Loucy (cell line): Measurements from ENCODE around the gene HIKESHI.

Experiments used
- H2AFZ ChIP-seq: fragments of 200-600 bp; sonication (generic); 2 replicates; pipeline ENCODE4 v1.6.0; 2016; ENCODE audit warnings: antibody characterized with exemption, mild to moderate bottlenecking, low read length, moderate library complexity
- H3F3A ChIP-seq: fragments of 200-600 bp; 2 replicates; pipeline ENCODE4 v1.6.0; 2016; ENCODE audit warnings: antibody characterized with exemption, low read depth, mild to moderate bottlenecking
- H3K27me3 ChIP-seq: fragments of 200-600 bp; sonication (generic); 2 replicates; pipeline ENCODE4 v1.6.1; 2014; ENCODE audit warnings: low read length, mild to moderate bottlenecking; ENCODE audit not compliant: insufficient read depth, poor library complexity, severe bottlenecking
- H3K36me3 ChIP-seq: fragments of 200-600 bp; sonication (generic); 2 replicates; pipeline ENCODE4 v1.6.1; 2016; ENCODE audit warnings: low read length; ENCODE audit not compliant: insufficient read depth
- H3K4me1 ChIP-seq: fragments of 200-600 bp; sonication (generic); 2 replicates; pipeline ENCODE4 v1.5.1; 2014; ENCODE audit warnings: low read length, mild to moderate bottlenecking; ENCODE audit not compliant: insufficient read depth, poor library complexity, severe bottlenecking
- H3K4me2 ChIP-seq: fragments of 200-600 bp; sonication (generic); 2 replicates; pipeline ENCODE4 v1.6.0; 2014; ENCODE audit warnings: antibody characterized with exemption, low read length, low read depth, mild to moderate bottlenecking; ENCODE audit not compliant: poor library complexity, severe bottlenecking
- H3K4me3 ChIP-seq: fragments of 200-600 bp; sonication (generic); 2 replicates; pipeline ENCODE4 v1.5.1; 2014; ENCODE audit warnings: low read length, mild to moderate bottlenecking, mixed read lengths; ENCODE audit not compliant: poor library complexity, severe bottlenecking
- H3K79me2 ChIP-seq: fragments of 200-600 bp; sonication (generic); 2 replicates; pipeline ENCODE4 v1.6.1; 2014; ENCODE audit warnings: low read length; ENCODE audit not compliant: insufficient read depth
- H3K9ac ChIP-seq: fragments of 200-600 bp; sonication (generic); 2 replicates; pipeline ENCODE4 v1.6.0; 2014; ENCODE audit warnings: mild to moderate bottlenecking, low read depth, low read length, moderate library complexity; ENCODE audit not compliant: poor library complexity, severe bottlenecking
- H3K9me2 ChIP-seq: fragments of 200-600 bp; sonication (generic); replicated peaks from 2 replicates; pipeline ENCODE4 v1.6.1; 2016; ENCODE audit warnings: low read depth, low read length, mixed read lengths
- H3K9me3 ChIP-seq: fragments of 200-600 bp; sonication (generic); 2 replicates; pipeline ENCODE4 v1.6.1; 2014; ENCODE audit warnings: mild to moderate bottlenecking, antibody characterized with exemption, low read length, low read depth; ENCODE audit not compliant: insufficient read depth
- H4K20me1 ChIP-seq: fragments of 200-600 bp; sonication (generic); 2 replicates; pipeline ENCODE4 v1.6.0; 2014; ENCODE audit warnings: antibody characterized with exemption, low read length, mild to moderate bottlenecking; ENCODE audit not compliant: insufficient read depth, poor library complexity, severe bottlenecking
- EZH2phosphoT487 ChIP-seq: fragments of 200-600 bp; IDR thresholded peaks from 2 replicates; pipeline ENCODE4 v1.6.1; 2018; ENCODE audit warnings: antibody characterized with exemption, mild to moderate bottlenecking, moderate library complexity, borderline replicate concordance
- TF ChIP-seq, protein P1 (sequence below): fragments of 200-600 bp; sonication (generic); conservative IDR thresholded peaks from 2 replicates; pipeline ENCODE4 v1.5.1; 2014; ENCODE audit warnings: mild to moderate bottlenecking, antibody characterized with exemption, low read length

Gene HIKESHI

GRCh38 chr11:86358720-86359119, 56.7 kb downstream of the HIKESHI start:
- Histone ChIP-seq H2AFZ (no peak overlapping the region), H3K4me3 (no peak overlapping the region), H3K9me3 (no peaks in the 10 kb centered on the region), H3K27me3 (no peaks in the 10 kb centered on the region), H4K20me1 (no peaks in the 10 kb centered on the region), H3K36me3 (no peaks in the 10 kb centered on the region), H3K9ac (no peak overlapping the region), H3K4me2 (no peak overlapping the region), H3K79me2 (no peaks in the 10 kb centered on the region), H3K4me1 (no peaks in the 10 kb centered on the region), H3K9me2 (no peaks in the 10 kb centered on the region), H3F3A (no peaks in the 10 kb centered on the region)
- TF ChIP-seq EZH2phosphoT487: no peak
- TF ChIP-seq, protein P1, sequence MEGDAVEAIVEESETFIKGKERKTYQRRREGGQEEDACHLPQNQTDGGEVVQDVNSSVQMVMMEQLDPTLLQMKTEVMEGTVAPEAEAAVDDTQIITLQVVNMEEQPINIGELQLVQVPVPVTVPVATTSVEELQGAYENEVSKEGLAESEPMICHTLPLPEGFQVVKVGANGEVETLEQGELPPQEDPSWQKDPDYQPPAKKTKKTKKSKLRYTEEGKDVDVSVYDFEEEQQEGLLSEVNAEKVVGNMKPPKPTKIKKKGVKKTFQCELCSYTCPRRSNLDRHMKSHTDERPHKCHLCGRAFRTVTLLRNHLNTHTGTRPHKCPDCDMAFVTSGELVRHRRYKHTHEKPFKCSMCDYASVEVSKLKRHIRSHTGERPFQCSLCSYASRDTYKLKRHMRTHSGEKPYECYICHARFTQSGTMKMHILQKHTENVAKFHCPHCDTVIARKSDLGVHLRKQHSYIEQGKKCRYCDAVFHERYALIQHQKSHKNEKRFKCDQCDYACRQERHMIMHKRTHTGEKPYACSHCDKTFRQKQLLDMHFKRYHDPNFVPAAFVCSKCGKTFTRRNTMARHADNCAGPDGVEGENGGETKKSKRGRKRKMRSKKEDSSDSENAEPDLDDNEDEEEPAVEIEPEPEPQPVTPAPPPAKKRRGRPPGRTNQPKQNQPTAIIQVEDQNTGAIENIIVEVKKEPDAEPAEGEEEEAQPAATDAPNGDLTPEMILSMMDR: no peak

DNA sequence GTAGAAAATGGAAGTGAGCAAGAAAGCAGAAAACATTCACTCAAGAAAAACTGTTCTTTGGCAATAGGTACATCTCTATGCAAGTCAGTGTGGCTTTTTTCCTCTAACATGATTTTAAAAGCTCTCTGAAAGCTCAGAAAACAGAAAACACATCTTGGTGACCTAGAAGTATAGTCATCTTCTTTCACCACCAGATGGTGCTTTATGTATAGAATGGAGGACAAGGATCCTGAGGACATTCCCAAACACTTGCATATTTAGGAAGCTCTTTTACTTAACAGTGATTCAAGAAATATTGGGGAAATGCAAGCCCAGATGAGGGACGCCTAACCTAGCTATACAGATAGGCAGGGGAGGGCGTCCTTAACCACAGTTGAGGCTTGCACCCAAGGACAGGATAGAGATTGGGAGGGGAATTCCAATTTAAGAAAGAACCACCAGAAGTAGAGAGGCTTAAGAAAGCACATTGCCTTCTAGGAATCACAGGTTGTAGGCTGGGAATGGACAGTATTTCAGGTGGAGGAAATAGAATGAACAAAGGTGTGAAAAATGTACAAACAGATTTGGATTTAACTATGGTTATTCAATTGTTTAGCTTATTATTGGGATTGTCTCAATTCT, 58.8 kb downstream of the HIKESHI start:
- Histone ChIP-seq H4K20me1 (no peaks in the 10 kb centered on the region), H3K9ac (no peak overlapping the region), H3K9me3 (no peaks in the 10 kb centered on the region), H3K36me3 (no peaks in the 10 kb centered on the region), H3K4me1 (no peaks in the 10 kb centered on the region), H3K4me3 (no peak overlapping the region), H3K27me3 (no peaks in the 10 kb centered on the region), H3K4me2 (no peak overlapping the region), H3F3A (no peaks in the 10 kb centered on the region), H3K79me2 (no peaks in the 10 kb centered on the region), H2AFZ (no peak overlapping the region), H3K9me2 (no peaks in the 10 kb centered on the region)
- no peak for TF ChIP-seq EZH2phosphoT487
- TF ChIP-seq, protein P1: peak; percentile 35

- Histone ChIP-seq H3K4me1 (no peaks in the 10 kb centered on the region), H3K27me3 (no peaks in the 10 kb centered on the region), H3F3A (no peaks in the 10 kb centered on the region), H3K9me3 (no peaks in the 10 kb centered on the region), H3K9ac (no peak overlapping the region), H3K36me3 (no peaks in the 10 kb centered on the region), H2AFZ (no peak overlapping the region), H3K9me2 (no peaks in the 10 kb centered on the region), H3K4me2 (no peak overlapping the region), H3K4me3 (no peak overlapping the region), H4K20me1 (no peaks in the 10 kb centered on the region), H3K79me2 (no peaks in the 10 kb centered on the region)
- no peak for TF ChIP-seq EZH2phosphoT487
- TF ChIP-seq, protein P1: no peak
Observed at GRCh38 chr11:86363424-86363823, 61.4 kb downstream of the HIKESHI start.
